Measurements from ENCODE around the gene KCNH5.

The KCNH5 gene, protein sequence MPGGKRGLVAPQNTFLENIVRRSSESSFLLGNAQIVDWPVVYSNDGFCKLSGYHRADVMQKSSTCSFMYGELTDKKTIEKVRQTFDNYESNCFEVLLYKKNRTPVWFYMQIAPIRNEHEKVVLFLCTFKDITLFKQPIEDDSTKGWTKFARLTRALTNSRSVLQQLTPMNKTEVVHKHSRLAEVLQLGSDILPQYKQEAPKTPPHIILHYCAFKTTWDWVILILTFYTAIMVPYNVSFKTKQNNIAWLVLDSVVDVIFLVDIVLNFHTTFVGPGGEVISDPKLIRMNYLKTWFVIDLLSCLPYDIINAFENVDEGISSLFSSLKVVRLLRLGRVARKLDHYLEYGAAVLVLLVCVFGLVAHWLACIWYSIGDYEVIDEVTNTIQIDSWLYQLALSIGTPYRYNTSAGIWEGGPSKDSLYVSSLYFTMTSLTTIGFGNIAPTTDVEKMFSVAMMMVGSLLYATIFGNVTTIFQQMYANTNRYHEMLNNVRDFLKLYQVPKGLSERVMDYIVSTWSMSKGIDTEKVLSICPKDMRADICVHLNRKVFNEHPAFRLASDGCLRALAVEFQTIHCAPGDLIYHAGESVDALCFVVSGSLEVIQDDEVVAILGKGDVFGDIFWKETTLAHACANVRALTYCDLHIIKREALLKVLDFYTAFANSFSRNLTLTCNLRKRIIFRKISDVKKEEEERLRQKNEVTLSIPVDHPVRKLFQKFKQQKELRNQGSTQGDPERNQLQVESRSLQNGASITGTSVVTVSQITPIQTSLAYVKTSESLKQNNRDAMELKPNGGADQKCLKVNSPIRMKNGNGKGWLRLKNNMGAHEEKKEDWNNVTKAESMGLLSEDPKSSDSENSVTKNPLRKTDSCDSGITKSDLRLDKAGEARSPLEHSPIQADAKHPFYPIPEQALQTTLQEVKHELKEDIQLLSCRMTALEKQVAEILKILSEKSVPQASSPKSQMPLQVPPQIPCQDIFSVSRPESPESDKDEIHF

DNA sequence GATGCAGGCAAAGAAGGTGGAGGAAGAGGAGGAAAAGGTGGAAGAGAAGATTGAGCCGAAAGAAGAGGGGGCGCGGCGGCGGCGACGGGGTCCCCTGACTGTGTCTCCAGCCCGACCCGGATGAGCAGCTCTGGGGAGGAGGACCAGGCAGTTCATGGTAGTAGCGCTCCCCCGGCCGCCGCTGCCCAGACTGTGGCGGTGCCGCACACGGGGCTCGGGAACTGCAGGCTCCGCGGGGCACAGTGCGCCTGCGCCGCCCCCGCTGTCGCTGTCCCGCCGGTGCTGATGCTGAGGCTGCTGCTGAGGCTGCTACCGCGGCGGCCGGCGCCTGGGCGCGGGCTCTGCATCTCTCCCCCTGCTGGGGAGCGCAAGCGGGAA is at the start of gene KCNH5:
KCNH5 (minus strand) TSS at position 225 of the 378 bp plus-strand sequence. CDS start 272 bp downstream, outside the sequence.
- no peak for DNase-seq (ENCODE audit: low spot score)

DNA sequence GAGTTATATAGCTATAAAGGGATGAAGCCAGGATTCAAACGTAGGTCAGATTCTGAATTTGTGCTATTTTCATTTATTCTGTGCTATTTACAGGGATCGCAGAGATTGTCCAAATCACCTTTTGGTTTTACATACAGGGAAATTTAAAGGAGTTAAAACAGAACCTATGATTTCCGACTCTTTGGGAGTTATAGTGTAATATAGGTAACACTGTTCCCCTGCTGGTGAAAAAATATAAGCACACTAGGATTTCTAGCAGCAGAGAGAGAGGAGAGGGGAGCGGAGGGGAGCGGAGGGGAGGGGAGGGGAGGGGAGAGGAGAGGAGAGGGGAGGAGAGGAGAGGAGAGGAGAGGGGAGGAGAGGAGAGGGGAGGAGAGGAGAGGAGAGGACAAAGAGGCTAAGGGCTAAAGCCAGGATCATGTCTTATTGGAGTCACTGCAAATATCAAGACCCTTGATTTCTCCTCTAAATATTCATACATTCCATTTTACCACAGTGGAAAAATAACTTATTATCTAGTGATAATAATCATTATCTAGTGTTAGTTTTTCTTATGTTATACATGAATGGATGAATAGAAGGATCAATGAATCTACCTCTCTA is 46.2 kb upstream of the KCNH5 start:
- DNase-seq (ENCODE audit: low spot score), result no peak

DNA sequence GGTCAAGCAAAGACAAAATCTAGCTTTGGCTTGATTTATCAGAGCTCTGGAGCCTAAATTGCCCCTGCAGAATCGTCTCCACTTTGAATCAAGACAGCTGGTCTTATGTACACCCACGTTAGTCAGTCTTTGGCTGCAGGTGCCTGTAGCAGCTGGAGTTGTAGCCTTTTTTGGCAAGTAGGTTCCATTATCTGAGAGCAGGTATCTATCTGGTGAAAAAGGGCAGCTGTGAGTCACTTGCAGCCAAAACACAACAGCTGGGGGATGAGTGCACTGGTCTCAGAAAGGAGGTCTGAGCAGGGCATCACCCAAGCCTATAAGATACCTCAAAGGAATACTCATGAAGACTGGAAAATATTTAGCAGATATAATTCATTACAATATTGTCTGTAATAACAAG is 43.6 kb upstream of the KCNH5 start:
- no peak for DNase-seq (ENCODE audit: low spot score)

DNA sequence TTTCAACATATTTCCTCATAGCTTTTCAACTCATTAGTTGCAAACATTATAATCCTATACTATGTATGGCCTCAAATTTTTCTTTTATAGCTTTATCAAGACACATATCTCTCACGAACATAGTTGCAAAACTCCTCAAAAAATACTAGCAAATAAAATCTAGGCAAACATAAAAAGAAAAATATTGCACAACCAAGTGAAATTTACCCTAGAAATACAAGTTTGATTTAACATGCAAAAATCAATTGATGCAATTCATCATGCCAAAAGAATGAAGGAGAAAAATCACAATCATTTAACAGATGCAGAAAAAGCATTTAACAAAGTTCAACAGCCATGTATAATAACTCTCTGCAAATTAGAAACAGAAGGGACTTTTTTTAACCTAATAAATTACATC is 33.3 kb upstream of the KCNH5 start:
- DNase-seq (ENCODE audit: low spot score), result no peak

DNA sequence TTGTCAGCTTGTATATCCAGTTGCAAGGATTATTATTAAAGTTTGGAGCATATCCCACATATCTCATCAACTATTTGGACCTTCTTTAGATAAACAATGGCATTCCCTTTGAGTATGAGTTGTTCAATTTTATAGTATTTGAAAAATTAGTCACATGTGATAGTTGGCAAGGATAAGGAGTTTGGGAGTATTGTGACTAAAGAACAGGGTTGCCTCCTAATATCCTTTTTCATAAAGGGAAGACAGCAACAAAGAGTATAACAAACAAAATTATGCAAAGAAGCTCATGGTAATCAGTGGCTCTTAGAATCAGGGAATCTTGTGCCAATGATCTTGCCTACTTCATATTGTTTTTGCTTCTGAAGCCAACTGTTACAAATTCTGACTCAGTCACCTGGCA is 31.2 kb upstream of the KCNH5 start:
- DNase-seq (ENCODE audit: low spot score), result no peak

DNA sequence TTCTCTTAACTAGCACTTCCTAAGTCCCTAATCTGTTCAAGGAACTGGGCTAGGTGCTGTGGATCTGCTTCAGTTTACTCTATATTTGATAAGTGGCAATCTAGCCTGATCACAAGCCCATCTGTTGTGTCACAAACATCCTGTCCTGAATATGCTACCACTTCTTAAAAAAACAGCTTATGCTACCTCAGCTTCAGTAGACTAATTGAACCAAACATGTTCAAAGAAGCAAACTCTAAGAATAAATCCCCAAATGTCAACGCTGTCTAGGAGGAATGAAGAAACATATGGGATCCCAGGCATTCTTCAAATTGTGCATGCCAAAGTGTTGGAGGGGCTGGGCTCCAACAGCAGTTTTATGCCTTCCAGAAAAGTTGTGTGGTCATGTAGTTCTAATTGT is 10.4 kb upstream of the KCNH5 start:
- DNase-seq (ENCODE audit: low spot score), result no peak

DNA sequence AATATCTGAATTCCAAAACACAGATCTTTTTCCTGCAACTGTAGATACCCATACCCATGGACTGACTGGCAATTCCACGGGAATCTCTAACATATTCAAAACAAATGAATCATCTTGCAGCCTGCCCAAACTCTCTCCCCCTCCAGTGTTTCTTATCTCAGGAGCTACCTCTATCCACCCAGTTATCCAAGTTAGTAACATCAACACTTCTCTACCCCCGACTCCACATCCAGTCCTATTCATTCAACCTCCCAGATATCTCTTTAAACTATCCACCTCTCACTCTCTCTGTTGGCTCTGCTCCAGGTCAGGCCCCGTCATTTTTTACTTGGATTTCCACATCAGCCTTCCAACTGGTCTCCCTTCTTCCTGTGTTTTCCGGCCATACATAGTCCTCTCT is 6.7 kb upstream of the KCNH5 start:
- no peak for DNase-seq (ENCODE audit: low spot score)

DNA sequence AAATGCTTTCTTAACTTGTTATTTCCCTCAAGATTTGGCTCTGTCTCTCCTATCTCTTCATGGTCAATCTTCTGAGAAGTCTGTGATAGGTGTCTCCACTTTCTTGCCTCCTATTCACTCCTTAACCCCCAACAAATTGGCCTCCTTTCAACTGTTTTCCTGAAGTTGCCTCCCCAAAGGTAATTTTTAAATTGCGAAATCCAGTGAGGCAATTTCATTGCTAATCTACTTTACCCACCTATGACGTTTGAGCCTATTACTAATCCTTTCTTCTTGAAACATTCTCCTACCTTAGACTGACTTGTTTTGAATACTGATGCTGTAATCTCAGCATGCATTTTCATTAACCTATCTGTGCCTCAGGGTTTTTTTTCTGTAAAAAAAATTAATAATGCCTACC is 6.0 kb upstream of the KCNH5 start:
- no peak for DNase-seq (ENCODE audit: low spot score)

DNA sequence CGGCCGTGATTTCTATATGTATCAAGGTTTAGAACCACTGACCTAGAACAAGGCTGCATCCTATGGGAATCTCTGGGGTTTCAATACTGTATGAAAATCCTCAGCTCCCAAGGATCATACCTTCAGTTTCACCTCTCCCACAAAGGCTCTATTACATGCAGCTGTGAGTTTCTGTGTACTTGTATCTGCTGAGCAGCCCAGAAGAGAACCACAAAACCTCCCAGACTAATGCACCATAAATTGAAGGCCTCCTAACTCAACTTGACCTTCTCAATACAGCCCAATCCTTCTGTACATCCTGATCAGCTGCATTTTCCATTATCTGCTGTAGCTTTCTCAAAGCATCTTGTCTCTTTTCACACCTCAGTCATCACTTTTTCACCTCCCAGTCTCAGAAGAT is 5.4 kb upstream of the KCNH5 start:
- DNase-seq (ENCODE audit: low spot score), result no peak

DNA sequence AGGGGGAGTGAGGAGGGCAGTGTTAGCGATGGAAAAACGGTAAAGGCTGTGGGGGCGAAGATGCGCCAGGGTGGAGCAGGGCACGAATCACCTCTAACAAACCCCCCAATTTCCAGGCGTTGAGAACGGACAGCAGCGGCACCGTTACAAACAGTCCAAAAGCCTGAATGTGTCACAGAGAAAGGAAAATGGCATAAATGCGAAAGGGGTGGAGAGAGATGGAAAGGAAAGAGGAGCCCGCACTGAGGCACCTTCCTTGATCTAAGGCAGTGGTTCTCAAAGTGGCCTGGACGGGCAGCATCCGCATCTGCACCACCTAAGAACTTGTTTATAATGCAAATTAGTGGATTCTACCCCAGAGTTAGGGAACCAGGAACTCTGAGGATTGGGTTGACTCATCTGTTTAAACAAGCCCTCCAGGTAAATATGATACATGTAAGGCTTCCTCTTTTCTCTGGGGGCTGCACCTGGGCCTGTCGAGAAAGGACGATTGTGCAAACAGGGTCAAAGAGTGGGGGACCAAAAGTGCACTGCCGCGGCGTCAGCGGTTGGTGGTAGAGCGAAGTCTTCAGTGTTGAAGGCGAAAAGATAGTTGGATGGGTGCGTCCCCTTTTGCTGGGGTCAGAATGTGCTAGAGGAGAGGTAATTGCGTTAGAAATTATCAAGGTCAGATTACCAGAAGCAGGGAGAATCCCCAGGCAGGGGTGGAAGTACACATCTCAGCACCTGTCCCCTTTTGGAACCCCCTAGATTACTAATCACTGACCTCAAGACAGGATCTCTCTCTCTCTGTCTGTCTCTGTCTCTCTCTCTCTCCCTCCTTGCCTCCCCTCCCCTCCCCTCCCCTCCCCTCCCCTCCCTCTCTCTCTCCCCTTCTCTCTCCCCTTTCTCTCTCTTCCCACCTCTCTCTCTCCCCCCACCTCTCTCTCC is 1.3 kb upstream of the KCNH5 start:
- no peak for DNase-seq (ENCODE audit: low spot score)

DNA sequence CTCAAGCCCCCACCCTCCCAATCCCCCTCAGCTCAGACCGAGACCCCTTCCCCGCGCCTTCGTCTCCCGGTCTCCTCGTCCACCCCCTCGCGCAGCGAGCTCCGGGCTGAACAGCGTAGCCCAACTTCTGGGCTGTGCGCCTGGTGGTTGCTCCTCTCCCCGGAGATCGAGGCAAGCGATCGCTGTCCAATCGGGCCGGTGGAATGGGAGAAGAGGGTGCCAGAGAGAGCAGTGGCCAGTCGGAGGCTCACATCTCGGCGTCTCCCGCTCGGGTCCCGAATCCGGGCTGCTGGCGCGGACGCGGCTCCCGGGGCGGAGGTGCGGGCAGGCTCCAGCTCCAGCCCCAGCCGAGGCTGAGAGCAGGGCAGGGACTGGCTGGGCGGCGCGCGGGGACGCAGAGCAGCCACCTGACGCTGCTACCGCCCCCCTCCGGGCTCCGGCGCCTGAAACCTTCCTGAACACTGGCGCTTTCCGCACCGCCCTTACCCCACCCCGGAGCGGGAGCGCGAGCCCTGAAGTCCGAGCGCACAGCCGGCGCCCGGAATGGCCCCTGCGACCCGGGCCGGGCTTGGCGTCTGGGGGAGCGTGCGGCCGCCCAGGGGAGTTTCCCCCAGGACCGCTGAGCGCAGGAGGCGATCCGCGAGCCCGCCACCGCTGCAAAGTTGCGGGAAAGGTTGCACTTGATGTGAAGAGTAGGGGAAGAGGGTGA is 508 bp upstream of the KCNH5 start:
- DNase-seq (ENCODE audit: low spot score), result no peak

DNA sequence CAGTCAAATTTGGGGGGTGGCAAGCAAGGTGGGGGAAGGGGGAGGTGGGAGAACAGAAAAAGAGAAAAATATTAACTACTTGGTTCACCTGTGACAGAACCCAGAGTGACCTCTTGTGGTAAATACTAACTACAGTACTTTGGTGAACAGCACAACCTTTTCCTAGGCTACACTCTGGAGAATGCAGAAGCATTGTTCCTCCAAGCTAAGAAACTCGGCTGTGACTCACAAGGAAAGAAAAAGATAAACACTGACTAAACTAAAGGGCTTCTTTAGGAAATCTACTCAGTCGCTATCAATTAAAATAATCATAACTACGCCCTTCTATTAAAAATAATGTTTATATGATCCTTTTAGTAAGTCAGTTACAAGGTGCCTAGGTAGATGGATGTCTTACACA is 5.4 kb downstream of the KCNH5 start:
- no peak for DNase-seq (ENCODE audit: low spot score)

DNA sequence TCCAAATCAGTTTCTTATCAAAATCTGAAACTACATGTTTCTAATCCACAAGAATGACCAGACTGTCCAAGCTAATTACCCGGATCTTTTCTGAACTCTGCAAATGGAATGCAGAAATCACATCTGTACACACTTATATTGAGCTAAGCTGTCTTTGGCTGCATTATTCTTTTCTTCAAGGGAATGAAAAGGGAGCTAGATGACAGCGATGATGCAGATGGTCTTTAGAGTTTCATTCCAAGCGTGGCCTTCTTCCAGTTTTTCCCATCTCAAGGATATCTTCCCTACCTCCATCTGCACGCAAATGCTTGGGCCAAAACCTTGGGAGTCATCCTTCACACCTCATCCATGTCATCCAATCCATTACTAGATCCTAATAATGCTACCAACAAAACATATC is 12.6 kb downstream of the KCNH5 start:
- no peak for DNase-seq (ENCODE audit: low spot score)

DNA sequence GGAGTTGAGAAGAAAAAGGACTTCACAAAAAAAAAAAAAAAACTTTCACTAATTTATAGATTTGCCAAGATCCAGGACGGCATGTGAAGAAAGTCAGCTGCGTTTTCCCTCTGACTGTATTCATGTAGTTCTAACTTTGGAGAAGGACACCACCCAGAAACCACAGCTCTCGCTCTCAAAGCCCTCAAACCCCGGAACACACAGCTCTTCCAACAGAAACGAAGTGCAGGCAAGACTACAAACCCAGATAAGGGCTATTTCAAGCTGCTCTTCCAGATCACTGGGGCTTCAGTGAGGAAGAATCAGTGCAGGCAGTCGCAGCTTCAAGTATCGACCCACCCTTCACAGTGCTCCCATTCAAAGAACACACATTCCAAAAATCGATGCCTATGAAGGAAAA is 13.2 kb downstream of the KCNH5 start:
- DNase-seq (ENCODE audit: low spot score), result no peak

DNA sequence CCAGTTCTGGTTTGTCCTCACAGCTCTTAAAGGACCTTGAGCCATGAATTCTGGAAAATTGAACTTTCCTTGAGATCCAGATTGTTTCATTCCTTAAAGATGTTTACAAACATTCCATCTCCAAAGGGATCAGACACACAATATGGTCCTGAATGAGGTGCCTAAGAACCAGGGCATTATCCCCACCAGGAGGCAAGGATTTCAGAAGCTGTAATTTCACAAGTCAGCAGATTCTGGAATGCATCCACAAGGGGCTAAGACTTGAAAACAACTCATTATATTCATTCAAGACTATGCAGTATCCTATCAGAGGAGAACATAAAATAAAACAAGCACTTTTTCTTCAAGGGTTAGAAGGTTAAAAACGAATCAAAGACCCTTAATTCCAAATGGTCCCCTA is 15.1 kb downstream of the KCNH5 start:
- DNase-seq (ENCODE audit: low spot score), result no peak

DNA sequence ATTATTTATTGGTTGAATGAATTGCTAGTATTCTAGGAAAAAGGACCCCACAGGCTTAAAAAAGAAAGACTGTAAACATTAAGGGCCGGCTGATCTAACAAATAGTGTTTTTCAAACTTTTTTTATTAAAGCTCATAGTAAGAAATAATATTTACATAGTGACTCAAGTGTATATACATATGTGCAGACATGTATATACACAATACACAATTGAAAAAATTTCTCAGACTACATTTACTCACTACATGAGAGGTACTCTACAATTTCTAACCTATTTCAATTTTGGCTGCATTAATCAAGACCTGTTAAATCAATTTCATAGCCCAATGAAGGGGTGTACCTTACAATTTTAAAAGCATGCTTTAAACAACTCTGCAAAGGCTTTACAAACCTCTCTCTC is 17.5 kb downstream of the KCNH5 start:
- no peak for DNase-seq (ENCODE audit: low spot score)

DNA sequence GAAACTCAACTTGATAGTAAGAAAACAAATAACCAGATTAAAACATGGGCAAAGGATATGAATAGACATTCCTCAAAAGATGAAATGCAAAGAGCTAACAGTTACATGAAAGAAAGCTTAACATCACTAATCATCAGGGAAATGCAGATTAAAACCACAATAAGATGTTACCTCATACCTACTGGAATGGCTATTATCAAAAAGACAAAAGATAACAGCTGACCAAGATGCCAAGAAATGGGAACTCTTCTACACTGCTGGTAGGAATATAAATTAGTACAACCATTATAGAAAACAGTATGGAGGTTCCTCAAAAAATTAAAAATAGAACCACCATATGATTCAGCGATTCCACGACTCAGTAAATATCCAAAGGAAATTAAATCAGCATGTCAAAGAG is 18.8 kb downstream of the KCNH5 start:
- no peak for DNase-seq (ENCODE audit: low spot score)

DNA sequence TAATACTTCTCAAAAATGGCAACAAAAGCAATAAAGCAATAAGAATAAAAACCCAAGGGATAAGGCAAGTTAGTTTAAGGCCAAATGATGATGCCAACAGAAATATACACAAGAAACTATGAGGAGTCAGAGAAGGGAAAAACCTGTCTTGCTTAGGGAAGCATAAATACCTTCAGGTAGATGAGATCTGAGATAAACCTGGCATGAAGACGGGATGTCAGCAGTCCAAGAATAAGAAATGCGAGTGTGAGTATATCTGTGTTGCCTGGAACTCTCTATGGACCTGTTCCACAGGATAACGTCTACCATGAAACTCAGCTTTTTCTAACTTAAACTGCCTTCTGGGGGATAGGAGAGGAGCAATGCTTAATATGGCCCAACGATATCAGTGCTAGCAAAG is 30.6 kb downstream of the KCNH5 start:
- no peak for DNase-seq (ENCODE audit: low spot score)

DNA sequence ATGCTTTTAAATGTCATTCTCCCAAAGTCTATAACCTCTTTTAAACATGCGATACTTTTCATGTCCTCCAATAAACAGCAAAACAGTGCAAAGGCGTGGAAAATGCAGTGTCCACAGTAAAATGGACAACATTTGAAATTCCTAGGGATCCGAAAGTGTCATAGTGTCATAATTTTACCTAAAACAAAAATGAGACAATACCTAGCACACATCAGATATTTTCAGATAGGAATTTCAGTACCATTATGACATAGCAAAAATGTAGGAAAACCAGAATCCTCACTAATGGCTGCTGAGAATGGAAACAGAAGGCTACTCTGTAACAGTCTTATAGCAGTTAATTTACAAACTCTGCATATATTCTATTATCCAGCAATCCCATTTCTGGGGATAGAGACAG is 33.1 kb downstream of the KCNH5 start:
- DNase-seq (ENCODE audit: low spot score), result no peak

DNA sequence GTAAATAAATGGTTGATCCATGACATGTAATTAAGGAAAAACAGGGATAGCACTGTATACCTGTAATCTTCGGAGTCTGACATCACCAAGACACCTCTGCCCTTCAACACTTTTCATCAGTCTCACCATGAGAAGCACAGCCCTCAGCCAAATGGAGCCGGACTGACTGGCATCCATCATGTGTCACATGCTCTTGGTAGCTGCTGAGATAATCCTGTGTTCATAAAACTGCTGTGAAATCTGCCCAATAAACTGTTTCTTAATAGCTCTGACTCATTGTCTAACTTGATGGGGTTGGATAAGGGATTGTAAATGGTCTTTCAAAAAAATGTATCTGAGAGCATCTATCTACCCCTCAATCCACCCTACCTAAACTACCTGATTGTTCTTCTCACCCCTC is 33.6 kb downstream of the KCNH5 start:
- DNase-seq (ENCODE audit: low spot score), result no peak

DNA sequence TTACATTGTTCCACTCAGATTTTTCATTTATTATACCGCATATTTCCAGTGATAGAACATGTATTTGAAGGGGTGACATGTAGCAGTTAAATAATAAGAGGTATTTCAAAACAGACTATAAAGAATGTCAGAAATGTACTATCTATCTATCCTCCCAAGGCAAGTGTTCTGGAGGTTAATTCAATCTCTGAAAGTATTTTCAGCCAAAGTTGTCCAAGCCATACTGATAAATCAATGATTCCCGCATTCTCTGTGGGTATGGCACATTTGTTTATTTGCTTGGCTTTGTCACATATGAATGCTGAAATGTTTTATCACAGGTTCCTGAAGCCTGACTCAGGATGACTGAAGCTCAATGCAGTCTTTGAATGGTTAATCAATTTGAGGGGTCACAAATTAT is 35.8 kb downstream of the KCNH5 start:
- no peak for DNase-seq (ENCODE audit: low spot score)

Data from CD4-positive, alpha-beta T cell treated with Interleukin-2 at 100 ng/mL for 4 hours (primary cell).